Thyroid gland (tissue), 4 donors: ENCODE results near the gene SLC6A7. TPM values are rescaled to one million over a fixed set of nuclear protein-coding genes. Genes with fewer than 3 reads are reported as not detected.
A peak's percentile ranks its signal among the peaks of the same experiment; 100 is the strongest.

Experiments used
- DNase-seq, 2 donors: peaks; one replicate each; pipeline ENCODE4 v3.0.0-alpha.2; 2019
- H3K27ac ChIP-seq, 3 donors: fragments of 200-600 bp; sonication (generic); 1 replicate in 2 of 3; 2 replicates in 1 of 3; pipeline ENCODE4 v1.5.1; 2016 to 2019; ENCODE audit warnings: mild to moderate bottlenecking in 1 of 3, moderate library complexity in 1 of 3
- H3K27me3 ChIP-seq: fragments of 200-600 bp; sonication (generic); one replicate; pipeline ENCODE4 v1.5.1; 2019
- H3K36me3 ChIP-seq, 2 donors: fragments of 200-600 bp; sonication (generic); one replicate each; pipeline ENCODE4 v1.5.1; 2016 to 2019
- H3K4me1 ChIP-seq, 2 donors: fragments of 200-600 bp; sonication (generic); one replicate each; pipeline ENCODE4 v1.5.1; 2017 to 2019
- H3K4me3 ChIP-seq, 3 donors: fragments of 200-600 bp; sonication (generic); replicated peaks in 1 of 3; 1 replicate in 2 of 3; 2 replicates in 1 of 3; pipeline ENCODE4 v1.5.1; 2016; ENCODE audit warnings: mild to moderate bottlenecking in 1 of 3
- H3K9me3 ChIP-seq: fragments of 200-600 bp; sonication (generic); one replicate; pipeline ENCODE4 v1.5.1; 2017
- CTCF ChIP-seq, 6 experiments: fragments of 200-600 bp in 3 of 6; fragments of 450-650 bp in 3 of 6; sonication (generic) in 3 of 6; IDR thresholded peaks; one replicate each; pipeline ENCODE4 v1.5.1; 2016 to 2019; ENCODE audit warnings: antibody characterized with exemption in 6 of 6, mild to moderate bottlenecking in 2 of 6, inconsistent platforms in 1 of 6, moderate library complexity in 1 of 6
- POLR2A ChIP-seq, 2 donors: fragments of 450-650 bp; IDR thresholded peaks; one replicate each; pipeline ENCODE4 v1.6.1; 2017; ENCODE audit warnings: antibody characterized with exemption in 2 of 2, mild to moderate bottlenecking in 2 of 2, moderate library complexity in 1 of 2
- WGBS, 2 donors: methylation state at CpG; one replicate each; pipeline ENCODE4 v1.1.5; 2017; 5-methylcytosine and 5-hydroxymethylcytosine counted together
- intact Hi-C: fragments of 100-400 bp; cut with DNase I; formaldehyde crosslinking; loops from one replicate; pipeline ENCODE4 v1.15.1; 2023
- total RNA-seq, 4 donors: library from RNA; depleted of rRNA; stranded (reverse); fragments of >200 nt; gene quantifications; one replicate each; pipeline ENCODE4 v1.2.3, GENCODE V29; 2016

SLC6A7 gene
- total RNA-seq, 4 donors from 2014 or later, result not detected

- WGBS, 2 donors, result 58 to 80% methylated on average over 4 of the region's 4 CpGs
- no peaks in the 10 kb centered on the region for H3K9me3 ChIP-seq
- H3K27ac ChIP-seq, result no peak overlapping the region
- no peak for DNase-seq
- H3K4me1 ChIP-seq, result peaks cover 10 to 36% of the 10 kb centered on the region in 2 donors
- TF ChIP-seq CTCF (IDR thresholded peaks at IDR 0.05), result no peak
- TF ChIP-seq POLR2A (IDR thresholded peaks at IDR 0.05), result no peak
- H3K4me3 ChIP-seq, result no peak overlapping the region
- no peaks in the 10 kb centered on the region for H3K27me3 ChIP-seq
- H3K36me3 ChIP-seq, result no peaks in the 10 kb centered on the region
- intact Hi-C loops, result no loop called here
Measured at GRCh38 chr5:150178262-150178661, 11.6 kb upstream of the SLC6A7 start.

- no peak for DNase-seq
- peak overlapping the region in 1 of 3 donors; percentile 68 for H3K27ac ChIP-seq
- no peaks in the 10 kb centered on the region for H3K27me3 ChIP-seq
- 90 to 91% methylated on average over 6 to 7 of the region's 7 CpGs for WGBS, 2 donors
- TF ChIP-seq CTCF (IDR thresholded peaks at IDR 0.05), result no peak
- TF ChIP-seq POLR2A (IDR thresholded peaks at IDR 0.05), result no peak
- H3K4me1 ChIP-seq, result peaks cover 10 to 36% of the 10 kb centered on the region in 2 donors
- H3K4me3 ChIP-seq, result no peak overlapping the region
- H3K9me3 ChIP-seq, result no peaks in the 10 kb centered on the region
- intact Hi-C loops, result no loop called here
- H3K36me3 ChIP-seq, result no peaks in the 10 kb centered on the region
Measured at GRCh38 chr5:150179019-150179620, 10.7 kb upstream of the SLC6A7 start.

GRCh38 chr5:150180241-150181026 lies 9.4 kb upstream of the SLC6A7 start:
- 69 to 75% methylated on average over 13 to 14 of the region's 18 CpGs for WGBS, 2 donors
- TF ChIP-seq CTCF (IDR thresholded peaks at IDR 0.05), result no peak
- Histone ChIP-seq H3K27me3 (no peaks in the 10 kb centered on the region), H3K4me3 (no peak overlapping the region), H3K4me1 (peaks cover 10 to 36% of the 10 kb centered on the region in 2 donors), H3K27ac (peak overlapping the region in 2 of 3 donors; percentile 52 to 68), H3K36me3 (no peaks in the 10 kb centered on the region), H3K9me3 (no peaks in the 10 kb centered on the region)
- peak; percentile 32 to 50 for DNase-seq
- intact Hi-C loops, result no loop called here

- H3K4me1 ChIP-seq, result peaks cover 10 to 36% of the 10 kb centered on the region in 2 donors
Measured at GRCh38 chr5:150181027-150181426, 8.8 kb upstream of the SLC6A7 start.

More at GRCh38 chr5:150181027-150181426, 8.8 kb upstream of the SLC6A7 start:
- H3K27ac ChIP-seq, result peak overlapping the region in 2 of 3 donors; percentile 24 to 68
- no peaks in the 10 kb centered on the region for H3K36me3 ChIP-seq
- 59 to 75% methylated on average over 5 of the region's 5 CpGs for WGBS, 2 donors
- no peak for TF ChIP-seq CTCF (IDR thresholded peaks at IDR 0.05)
- H3K4me3 ChIP-seq, result no peak overlapping the region
- intact Hi-C loops, result no loop called here
- no peak for DNase-seq
- H3K27me3 ChIP-seq, result no peaks in the 10 kb centered on the region
- no peaks in the 10 kb centered on the region for H3K9me3 ChIP-seq
